Cerebellar nuclear complex (tissue), 1 donor: ENCODE data around the gene LELP1.
"Not testable (repeated sequence)": the region's sequence is repeated elsewhere in the genome, so short reads cannot be mapped to it uniquely, and the experiment has no call there.

Experiments used
- DNase-seq, 2 experiments: peaks; one replicate each; lab custom pipeline; 2025; lab: John Stamatoyannopoulos, UW

Gene LELP1

GRCh38 chr1:153203130-153203529 lies at the start of gene LELP1:
LELP1 (plus strand) TSS chr1:153203430; CDS start chr1:153204708, 1,278 bp downstream.
- no peak for DNase-seq

DNA sequence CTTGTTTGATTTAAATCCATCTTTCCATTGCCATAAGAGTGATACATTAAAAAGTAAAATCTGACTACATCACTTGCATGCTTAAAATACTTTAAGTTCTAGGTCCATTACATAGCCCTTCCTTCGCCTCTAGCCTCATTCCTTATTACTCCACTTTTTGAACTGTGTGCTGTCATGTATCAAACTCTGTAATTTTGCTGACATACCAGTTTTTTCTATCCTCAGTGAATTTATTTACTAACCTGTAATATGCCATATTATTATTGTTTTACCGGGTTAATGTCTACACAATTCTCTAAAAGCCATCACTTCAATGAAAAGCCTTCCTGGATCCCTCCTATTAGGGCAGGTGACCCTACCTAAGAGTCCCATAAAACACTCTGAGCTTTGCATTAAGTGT lies 47.7 kb upstream of the LELP1 start:
- no peak for DNase-seq

GRCh38 chr1:153168686-153169085 lies 34.5 kb upstream of the LELP1 start:
- no peak for DNase-seq

- no peak for DNase-seq
These were observed 28.6 kb upstream of the LELP1 start for GRCh38 chr1:153174624-153175023.

- no peak for DNase-seq
These were observed 24.3 kb upstream of the LELP1 start for GRCh38 chr1:153178922-153179321.

DNA sequence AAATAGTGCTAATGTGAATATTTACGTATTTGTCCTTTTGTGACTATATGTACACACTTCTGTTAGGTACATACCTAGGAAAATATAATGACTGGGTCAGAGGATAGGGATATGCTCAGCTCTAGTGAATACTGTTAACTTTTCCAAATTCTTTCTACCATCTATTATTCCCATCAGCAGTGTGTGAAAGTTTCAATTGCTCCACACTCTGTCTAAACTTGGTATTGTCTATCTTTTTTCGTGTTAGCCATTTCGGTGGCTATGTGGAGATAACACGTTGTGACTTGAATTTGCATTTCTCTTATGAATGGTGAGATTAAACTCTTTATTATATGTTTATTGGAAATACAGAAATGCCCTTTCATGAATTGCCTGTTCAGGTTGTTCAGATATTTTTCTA lies 22.7 kb upstream of the LELP1 start:
- DNase-seq: no peak

DNA sequence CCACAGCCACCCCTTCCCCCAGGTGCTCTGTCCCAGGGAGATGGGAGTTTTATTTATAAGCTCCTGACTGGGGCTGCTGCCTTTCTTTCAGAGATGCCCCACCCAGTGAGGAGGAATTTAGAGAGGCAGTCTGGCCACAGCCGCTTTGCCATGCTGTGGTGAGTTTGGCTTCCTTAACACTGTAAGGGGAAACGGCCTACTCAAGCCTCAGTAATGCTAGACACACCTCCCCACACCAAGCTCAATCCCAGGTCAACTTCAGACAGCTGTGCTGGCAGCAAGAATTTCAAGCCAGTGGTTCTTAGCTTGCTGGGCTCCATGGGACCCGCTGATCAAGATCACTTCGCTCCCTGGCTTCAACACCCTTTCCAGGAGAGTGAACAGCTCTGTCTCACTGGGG lies 14.9 kb upstream of the LELP1 start:
- DNase-seq: not testable (repeated sequence)

- no peak for DNase-seq
These were observed 12.9 kb upstream of the LELP1 start for GRCh38 chr1:153190373-153190772.

DNA sequence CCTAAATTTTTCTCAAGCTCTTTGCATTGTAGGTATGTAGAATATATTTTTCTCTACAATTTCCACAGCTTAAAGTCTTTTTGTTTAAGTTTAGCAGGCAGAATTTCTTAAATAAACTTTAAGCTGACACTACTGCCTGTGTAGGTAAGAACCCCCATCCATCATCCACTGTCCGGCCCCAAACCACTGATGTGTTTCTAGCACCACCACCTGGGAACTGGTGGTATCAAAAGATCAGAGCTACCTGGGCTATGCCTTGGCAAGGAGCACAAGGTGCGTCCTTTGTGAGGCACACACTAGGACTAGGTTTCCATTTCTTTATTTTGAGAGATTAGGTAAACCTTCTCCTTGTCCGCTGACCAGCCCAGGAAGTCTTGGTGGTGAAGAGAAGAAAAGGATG lies 10.5 kb upstream of the LELP1 start:
- no peak for DNase-seq

DNA sequence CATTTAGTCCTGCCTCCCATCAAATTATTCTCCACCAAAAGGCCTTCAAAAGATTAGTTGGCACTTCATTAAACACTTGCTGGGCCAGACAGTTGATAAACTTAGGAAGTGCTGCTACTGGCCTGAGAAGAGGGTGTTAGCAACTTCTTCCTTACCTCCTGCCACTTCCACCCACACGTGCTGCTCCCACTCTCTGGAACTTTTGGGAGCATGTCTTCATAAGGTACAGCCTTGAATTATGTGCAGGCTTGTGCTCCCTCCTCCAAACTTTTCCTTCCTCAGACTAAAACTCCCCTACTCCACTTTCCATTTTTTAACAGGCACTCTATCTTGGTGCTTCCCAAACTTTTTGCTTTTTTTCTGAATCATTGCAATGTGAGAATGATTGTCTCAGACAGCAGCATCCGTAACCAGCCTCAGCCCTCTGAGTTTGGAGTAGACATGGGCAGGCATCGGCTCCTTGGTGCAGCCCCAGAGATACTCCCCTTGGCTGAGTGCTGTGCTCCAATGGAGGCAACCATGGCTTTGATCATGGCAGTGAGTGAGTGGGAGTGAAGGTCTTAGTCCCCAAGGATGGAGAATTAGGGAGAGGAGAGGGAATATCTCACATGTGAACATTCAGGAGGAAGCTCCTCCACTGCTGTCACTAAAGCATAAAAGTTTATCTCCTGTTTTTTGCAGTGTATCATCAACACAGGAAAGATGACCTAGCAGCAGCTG lies 8.7 kb upstream of the LELP1 start:
- no peak for DNase-seq

DNA sequence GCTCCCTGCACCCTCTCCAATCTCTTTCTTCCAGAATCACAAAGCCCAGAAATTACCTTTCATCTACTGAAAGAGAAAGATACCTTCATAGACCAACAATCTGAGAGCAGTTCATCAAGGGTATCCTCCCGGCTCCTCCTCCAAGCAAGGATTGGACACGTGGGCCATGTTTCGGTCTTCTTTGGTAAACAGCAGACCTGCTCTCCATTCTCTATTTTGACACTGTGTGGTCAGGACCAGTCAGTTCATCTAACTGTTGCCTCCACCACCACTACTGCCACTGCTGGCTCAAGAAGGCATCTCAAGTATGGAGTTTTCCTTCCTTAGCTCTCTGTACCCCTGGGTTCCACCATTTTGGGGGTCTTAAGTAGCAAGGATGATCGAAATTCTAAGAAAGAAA lies 8.0 kb upstream of the LELP1 start:
- no peak for DNase-seq

DNA sequence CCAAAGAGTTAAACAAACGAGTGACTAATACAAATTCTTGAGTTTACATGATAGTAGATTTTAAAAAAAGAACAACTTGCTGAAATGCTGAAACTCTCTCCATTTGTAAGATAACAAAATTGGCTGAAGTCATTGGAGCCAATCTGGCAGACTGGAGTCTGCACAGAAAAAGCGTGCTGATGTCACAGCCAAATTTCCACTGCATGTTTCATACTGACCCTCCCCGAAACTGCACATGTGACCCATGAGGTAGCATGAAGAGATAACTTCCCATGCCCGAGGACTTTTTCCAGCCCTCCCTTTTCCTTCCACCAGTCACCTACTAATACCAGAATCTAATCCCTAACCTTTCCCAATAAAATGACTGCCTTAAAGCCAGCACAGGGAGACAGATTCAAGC lies 1.2 kb upstream of the LELP1 start:
- DNase-seq: no peak

- DNase-seq: no peak
These were observed 3.4 kb downstream of the LELP1 start for GRCh38 chr1:153206631-153207030.

GRCh38 chr1:153210206-153210605 lies 7.0 kb downstream of the LELP1 start:
- no peak for DNase-seq

GRCh38 chr1:153212201-153212600 lies 9.0 kb downstream of the LELP1 start:
- no peak for DNase-seq

GRCh38 chr1:153213519-153213918 lies 10.3 kb downstream of the LELP1 start:
- no peak for DNase-seq

DNA sequence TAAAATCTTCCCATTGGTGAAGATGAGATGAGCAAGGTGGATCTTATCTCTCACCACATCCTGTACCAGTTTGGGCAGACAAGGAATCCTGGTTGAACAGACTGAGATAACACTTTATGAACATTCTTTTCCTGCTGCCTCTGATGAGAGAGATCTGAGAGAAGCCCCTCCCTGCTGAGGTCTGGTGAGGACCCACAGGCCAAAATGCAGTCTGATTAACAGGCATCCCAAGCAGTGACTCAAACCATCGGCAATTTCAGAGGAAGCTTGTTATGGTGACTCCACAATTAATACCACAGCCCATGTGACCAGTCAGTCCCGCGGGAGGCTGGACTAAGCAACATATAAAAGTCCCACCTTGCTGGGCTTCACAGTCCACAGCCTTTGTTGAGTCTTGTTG lies 14.0 kb downstream of the LELP1 start, which contains the start of gene PRR9:
Gene PRR9, plus strand, starts transcription at position 373 of the 400 bp plus-strand sequence. CDS start 561 bp downstream, outside the sequence.
- no peak for DNase-seq

- DNase-seq: no peak
These were observed 14.7 kb downstream of the LELP1 start for GRCh38 chr1:153217744-153218416.

GRCh38 chr1:153220606-153221303 lies 17.5 kb downstream of the LELP1 start:
- no peak for DNase-seq

DNA sequence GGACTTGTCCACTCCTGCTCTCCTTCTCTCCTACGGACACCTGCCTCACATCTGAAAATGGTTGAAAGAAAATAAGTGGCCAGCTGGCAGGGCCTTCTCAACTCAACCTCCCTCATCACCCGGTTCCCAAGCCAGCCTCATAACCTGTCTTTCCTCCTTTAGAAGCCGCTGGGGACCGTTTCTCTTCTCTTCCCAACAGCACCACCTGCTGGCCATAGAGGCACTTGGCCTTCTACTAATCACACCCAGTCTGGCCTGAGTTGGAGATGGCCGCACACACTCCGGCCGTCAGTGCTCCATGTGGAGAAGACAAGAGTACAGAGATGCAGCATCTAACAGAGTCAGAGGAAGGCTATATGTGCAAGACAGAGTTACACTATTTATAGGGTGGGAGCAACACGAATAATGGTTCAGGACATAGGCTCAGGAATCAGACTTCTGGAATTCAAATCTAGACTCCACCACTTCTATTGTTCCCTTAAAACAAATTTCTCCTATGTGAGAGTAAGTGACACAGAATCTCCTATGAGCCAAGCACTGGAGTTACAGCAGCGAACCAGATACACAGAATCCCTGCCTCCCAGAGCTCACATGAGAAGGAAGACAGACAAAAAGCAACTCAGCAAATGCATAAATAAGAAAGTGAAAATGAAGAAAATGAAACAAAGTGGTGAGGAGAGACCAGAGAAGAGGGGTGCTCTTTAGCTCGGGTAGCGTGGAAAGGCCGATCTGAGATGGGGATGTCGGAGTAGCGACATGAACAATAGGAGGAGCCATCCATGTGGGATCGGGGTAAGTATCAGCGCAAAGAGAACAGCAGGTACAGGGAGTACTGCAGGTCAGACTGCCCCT lies 20.0 kb downstream of the LELP1 start:
- not testable (repeated sequence) for DNase-seq

GRCh38 chr1:153227810-153228209 lies 24.6 kb downstream of the LELP1 start:
- no peak for DNase-seq

GRCh38 chr1:153228491-153228890 lies 25.3 kb downstream of the LELP1 start:
- DNase-seq: no peak
